GM12878 (cell line): Measurements from ENCODE around the gene EIF1AD. TPM values are rescaled to one million over a fixed set of nuclear protein-coding genes. Genes with fewer than 3 reads are reported as not detected.
A peak's percentile ranks its signal among the peaks of the same experiment; 100 is the strongest.

ENCODE experiments used
- ATAC-seq: fragments of 200-7000 bp; cut with Tn5 transposase; 3 replicates; pipeline ENCODE4 v1.9.1; 2020; ENCODE audit warnings: mild to moderate bottlenecking, moderate library complexity
- BruUV-seq: library from RNA; stranded (reverse); fragments of 400-500 nt; replicated peaks from 2 replicates; lab custom pipeline; 2021; lab: Mats Ljungman, UMichigan
- CTCF ChIA-PET: fragments of 300-600 bp; sonication (Branson Sonifier 250); formaldehyde crosslinking; extraction: SDS; loops from one replicate; lab custom pipeline; 2021; ENCODE audit warnings: inconsistent platforms; lab: Yijun Ruan, JAX
- POLR2A ChIA-PET: fragments of 350-600 bp; formaldehyde crosslinking; extraction: SDS; loops from one replicate; lab custom pipeline; 2021; ENCODE audit warnings: inconsistent platforms; lab: Charles Lee
- RAD21 ChIA-PET: fragments of 300-600 bp; sonication (Branson Sonifier 250); formaldehyde crosslinking; loops from one replicate; lab custom pipeline; 2023; ENCODE audit warnings: antibody characterized with exemption; ENCODE audit not compliant: unreplicated experiment; lab: Charles Lee
- SMC1A ChIA-PET: fragments of 300-600 bp; sonication (Branson Sonifier 250); formaldehyde crosslinking; loops from one replicate; lab custom pipeline; 2023; ENCODE audit not compliant: unreplicated experiment, uncharacterized antibody; lab: Charles Lee
- DNase-seq: peaks from one replicate; pipeline ENCODE4 v3.0.0-alpha.2; 2011; ENCODE audit warnings: low read depth, low spot score
- FAIRE-seq: peaks from 3 replicates; lab custom pipeline; 2011; peaks lifted over from hg19 to GRCh38; lab: Jason Lieb, UNC
- H2AFZ ChIP-seq: 2 replicates; pipeline ENCODE4 v1.6.0; 2011; ENCODE audit warnings: low read depth, low read length, control low read depth; ENCODE audit not compliant: control insufficient read depth
- H3K27ac ChIP-seq: 2 replicates; pipeline ENCODE4 v1.5.1; 2011; ENCODE audit warnings: control low read depth; ENCODE audit not compliant: control insufficient read depth, insufficient read depth
- H3K27me3 ChIP-seq, 2 experiments: replicated peaks in 1 of 2; 2 replicates each; pipeline versions ENCODE4 v1.6.0 to v1.6.1; 2011; ENCODE audit warnings: low read length in 1 of 2; ENCODE audit not compliant: control insufficient read depth in 2 of 2, insufficient read depth in 2 of 2
- H3K36me3 ChIP-seq, 2 experiments: 2 replicates each; pipeline ENCODE4 v1.5.1; 2011; ENCODE audit warnings: low read length in 1 of 2; ENCODE audit not compliant: control insufficient read depth in 2 of 2, insufficient read depth in 2 of 2
- H3K4me1 ChIP-seq: 2 replicates; pipeline ENCODE4 v1.6.1; 2011; ENCODE audit warnings: mild to moderate bottlenecking, low read length, moderate library complexity, mixed read lengths; ENCODE audit not compliant: control insufficient read depth, insufficient read depth
- H3K4me2 ChIP-seq: 2 replicates; pipeline ENCODE4 v1.6.0; 2011; ENCODE audit warnings: control low read depth; ENCODE audit not compliant: control insufficient read depth, insufficient read depth
- H3K4me3 ChIP-seq: fragments of 200-600 bp; sonication (generic); 2 replicates; pipeline ENCODE4 v1.5.1; 2016
- H3K79me2 ChIP-seq: 2 replicates; pipeline ENCODE4 v1.6.0; 2011; ENCODE audit warnings: low read length; ENCODE audit not compliant: control insufficient read depth, insufficient read depth
- H3K9ac ChIP-seq: 2 replicates; pipeline ENCODE4 v1.8.0; 2011; ENCODE audit warnings: low read length, control low read depth, mixed read lengths; ENCODE audit not compliant: control insufficient read depth, insufficient read depth
- H3K9me3 ChIP-seq: replicated peaks from 3 replicates; pipeline ENCODE4 v1.5.1; 2011; ENCODE audit warnings: mild to moderate bottlenecking, low read length; ENCODE audit not compliant: control insufficient read depth, insufficient read depth
- H4K20me1 ChIP-seq: 2 replicates; pipeline ENCODE4 v1.6.0; 2011; ENCODE audit not compliant: control insufficient read depth, insufficient read depth
- HDAC2 ChIP-seq: fragments of 200-600 bp; sonication (generic); IDR thresholded peaks from 2 replicates; pipeline ENCODE4 v1.6.1; 2017
- HDAC6 ChIP-seq: fragments of 200-600 bp; sonication (generic); IDR thresholded peaks from one replicate; pipeline ENCODE4 v1.8.0; 2017; ENCODE audit warnings: antibody characterized with exemption; ENCODE audit not compliant: unreplicated experiment
- JUND ChIP-seq: IDR thresholded peaks from 2 replicates; pipeline ENCODE4 v1.6.1; 2012; ENCODE audit warnings: low read depth, mild to moderate bottlenecking, low read length, improper control_type of control experiment, moderate library complexity
- MEF2A ChIP-seq: IDR thresholded peaks from 2 replicates; pipeline ENCODE4 v1.6.1; 2011; ENCODE audit warnings: low read depth, mild to moderate bottlenecking, low read length, moderate library complexity; ENCODE audit not compliant: insufficient read depth
- MXI1 ChIP-seq: fragments of 150-350 bp; IDR thresholded peaks from 2 replicates; pipeline ENCODE4 v1.6.1; 2011; ENCODE audit warnings: low read depth, mild to moderate bottlenecking, inconsistent platforms, low read length, improper control_type of control experiment
- NR2C2 ChIP-seq: IDR thresholded peaks from 2 replicates; pipeline ENCODE4 v1.6.1; 2011; ENCODE audit warnings: borderline replicate concordance, low read depth; ENCODE audit not compliant: control insufficient read depth, insufficient read length
- PAX5 ChIP-seq: IDR thresholded peaks from 2 replicates; pipeline ENCODE4 v1.6.1; 2011; ENCODE audit warnings: low read depth, low read length, borderline replicate concordance
- POLR2A ChIP-seq: IDR thresholded peaks from 2 replicates; pipeline ENCODE4 v1.6.1; 2011; ENCODE audit warnings: low read depth, mild to moderate bottlenecking, low read length
- SMAD1 ChIP-seq: fragments of 450-650 bp; IDR thresholded peaks from 2 replicates; pipeline ENCODE4 v1.6.1; 2018; ENCODE audit warnings: mild to moderate bottlenecking, low read depth; ENCODE audit not compliant: partially characterized antibody
- TCF7 ChIP-seq: IDR thresholded peaks from 2 replicates; pipeline ENCODE4 v1.6.1; 2014; ENCODE audit warnings: antibody characterized with exemption, borderline replicate concordance
- ZNF622 ChIP-seq: fragments of 450-650 bp; IDR thresholded peaks from 2 replicates; pipeline ENCODE4 v1.6.1; 2017; ENCODE audit warnings: mild to moderate bottlenecking, inconsistent platforms
- WGBS: methylation state at CpG from one replicate; pipeline ENCODE4 v1.1.6; 2016; ENCODE audit warnings: low lambda C conversion rate; ENCODE audit not compliant: insufficient replicate concordance, insufficient coverage; ENCODE audit errors: missing lambda C conversion rate; 5-methylcytosine and 5-hydroxymethylcytosine counted together
- in situ Hi-C: fragments of 300-500 bp; cut with MboI; formaldehyde crosslinking; loops from 9 replicates; pipeline ENCODE4 v1.14.3; 2018; ENCODE audit warnings: mixed read lengths
- intact Hi-C: fragments of 100-400 bp; cut with micrococcal nuclease; formaldehyde crosslinking; loops from one replicate; pipeline ENCODE4 v1.14.2; 2022; ENCODE audit not compliant: unreplicated experiment
- polyA plus RNA-seq, 11 experiments: library from polyadenylated mRNA; depleted of rRNA in 4 of 11; unstranded in 6 of 11; stranded (reverse) in 5 of 11; fragments of >200 nt; fragmentation: Nextera tagmentation in 4 of 11; fragmentation: Illumina TruSeq in 1 of 11; extraction: Ambion mirVana in 4 of 11; extraction: Trizol in 1 of 11; gene quantifications; 1 replicate in 1 of 11; 2 replicates in 10 of 11; pipeline versions ENCODE4 v1.2.1 to v1.2.3, GENCODE V29; 2011 to 2016; ENCODE audit warnings: inconsistent platforms in 2 of 11, missing spikeins in 2 of 11, low read depth in 1 of 11
- total RNA-seq, 4 experiments: library from RNA; depleted of rRNA in 3 of 4; stranded (reverse); fragments of >200 nt in 3 of 4; fragmentation: Illumina TruSeq in 1 of 4; extraction: Trizol in 1 of 4; gene quantifications; 2 replicates each; pipeline versions ENCODE4 v1.2.1 to v1.2.3, GENCODE V29; 2013 to 2021
- TF ChIP-seq, protein P1 (sequence below): fragments of 450-650 bp; formaldehyde crosslinking; IDR thresholded peaks from 2 replicates; pipeline ENCODE4 v1.5.0; 2022; ENCODE audit warnings: mild to moderate bottlenecking, missing genetic modification characterization
- TF ChIP-seq, protein P2 (sequence below): IDR thresholded peaks from 2 replicates; pipeline ENCODE4 v1.6.1; 2011; ENCODE audit warnings: borderline replicate concordance, low read depth, mild to moderate bottlenecking, moderate library complexity, low read length; ENCODE audit not compliant: insufficient read depth, poor library complexity, severe bottlenecking
- TF ChIP-seq, protein P3 (sequence below): fragments of 450-650 bp; IDR thresholded peaks from 2 replicates; pipeline ENCODE4 v1.6.1; 2018; ENCODE audit warnings: mild to moderate bottlenecking, low read depth, moderate library complexity; ENCODE audit not compliant: partially characterized antibody

EIF1AD gene
- total and polyA plus RNA-seq, 10 of the 15 experiments (the other 5 are each of a cell fraction or from before 2014, with no cell fraction given) = 31.6 to 56.8 (median 39.5) TPM

DNA sequence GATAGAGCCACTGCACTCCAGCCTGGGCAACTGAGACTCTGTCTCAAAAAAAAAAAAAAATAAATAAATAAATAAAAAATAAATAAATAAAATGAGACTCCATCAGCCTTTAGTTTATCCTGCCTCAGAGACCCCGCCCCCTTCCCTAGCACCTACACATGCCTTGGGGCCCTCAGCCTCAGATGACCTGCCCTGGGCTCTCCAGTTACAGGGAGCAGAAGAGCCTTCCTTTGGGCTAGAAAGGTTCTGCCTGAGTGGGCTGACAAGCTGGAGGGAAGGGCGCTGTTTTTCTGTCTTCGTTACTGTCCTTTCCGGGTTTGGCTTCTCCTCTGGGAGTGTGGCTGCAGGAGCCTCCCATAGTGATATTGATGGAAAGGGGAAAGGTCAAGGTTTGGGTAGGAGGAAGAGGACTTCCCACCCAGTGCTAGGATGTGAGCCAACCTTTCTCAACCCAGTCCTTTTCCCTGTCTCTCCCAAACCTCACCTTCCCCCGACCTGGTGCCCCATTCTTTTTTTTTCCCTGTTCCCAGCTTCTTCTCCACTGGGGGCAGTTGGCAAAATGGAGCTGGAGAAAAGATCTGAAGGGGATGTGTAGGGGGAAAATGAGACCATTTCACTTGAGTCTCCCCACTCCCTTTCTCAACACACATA lies 48.7 kb upstream of the EIF1AD start:
- CTCF ChIA-PET = interaction anchor here (1.0 to 6.4 kb wide), 9 partner anchors 9 to 205 kb away, joined by 3 to 94 read pairs (median 6); partner anchors contain the start of gene MUS81
- Histone ChIP-seq H3K9ac (peak overlapping the region; percentile 87; the same call in 1 of the 2 replicates), H3K4me3 (peak overlapping the region; percentile 80; the same call in 1 of the 2 replicates), H3K27me3 (no peaks in the 10 kb centered on the region), H3K36me3 (peaks cover 5 to 8% of the 10 kb centered on the region in 2 experiments; a peak in 3 of 4 replicates), H4K20me1 (no peaks in the 10 kb centered on the region), H3K4me2 (peak overlapping the region; percentile 88; the same call in 1 of the 2 replicates), H3K4me1 (peaks cover 15% of the 10 kb centered on the region), H2AFZ (no peak overlapping the region), H3K27ac (peak overlapping the region; percentile 82; the same call in 1 of the 2 replicates), H3K9me3 (no peaks in the 10 kb centered on the region), H3K79me2 (peaks cover 27% of the 10 kb centered on the region)
- FAIRE-seq (no peak), DNase-seq (no peak), ATAC-seq (no peak)
- intact Hi-C loops (loop anchor here (5.0 kb wide), 1 partner anchor 193 kb away; the partner anchor contains the start of gene CFL1), in situ Hi-C loops (no loop called here)
- SMC1A ChIA-PET = interaction anchor here (0.9 to 4.9 kb wide), 5 partner anchors 13 to 261 kb away, joined by 3 to 29 read pairs (median 5); no protein-coding TSS in a partner anchor
- no TSS peak for BruUV-seq
- POLR2A ChIA-PET = interaction anchor here (0.6 to 3.5 kb wide), 10 partner anchors 12 to 994 kb away, joined by 3 to 25 read pairs (median 6); partner anchors contain the start of genes BANF1, EIF1AD and MUS81
- 96% methylated on average over 5 of the region's 5 CpGs for WGBS
- RAD21 ChIA-PET = interaction anchor here (1.1 to 3.5 kb wide), 6 partner anchors 9 to 171 kb away, joined by 3 to 27 read pairs (median 6); partner anchors contain the start of genes CCDC85B and PACS1
- no peak for TF ChIP-seq NR2C2
- TF ChIP-seq, protein P1, sequence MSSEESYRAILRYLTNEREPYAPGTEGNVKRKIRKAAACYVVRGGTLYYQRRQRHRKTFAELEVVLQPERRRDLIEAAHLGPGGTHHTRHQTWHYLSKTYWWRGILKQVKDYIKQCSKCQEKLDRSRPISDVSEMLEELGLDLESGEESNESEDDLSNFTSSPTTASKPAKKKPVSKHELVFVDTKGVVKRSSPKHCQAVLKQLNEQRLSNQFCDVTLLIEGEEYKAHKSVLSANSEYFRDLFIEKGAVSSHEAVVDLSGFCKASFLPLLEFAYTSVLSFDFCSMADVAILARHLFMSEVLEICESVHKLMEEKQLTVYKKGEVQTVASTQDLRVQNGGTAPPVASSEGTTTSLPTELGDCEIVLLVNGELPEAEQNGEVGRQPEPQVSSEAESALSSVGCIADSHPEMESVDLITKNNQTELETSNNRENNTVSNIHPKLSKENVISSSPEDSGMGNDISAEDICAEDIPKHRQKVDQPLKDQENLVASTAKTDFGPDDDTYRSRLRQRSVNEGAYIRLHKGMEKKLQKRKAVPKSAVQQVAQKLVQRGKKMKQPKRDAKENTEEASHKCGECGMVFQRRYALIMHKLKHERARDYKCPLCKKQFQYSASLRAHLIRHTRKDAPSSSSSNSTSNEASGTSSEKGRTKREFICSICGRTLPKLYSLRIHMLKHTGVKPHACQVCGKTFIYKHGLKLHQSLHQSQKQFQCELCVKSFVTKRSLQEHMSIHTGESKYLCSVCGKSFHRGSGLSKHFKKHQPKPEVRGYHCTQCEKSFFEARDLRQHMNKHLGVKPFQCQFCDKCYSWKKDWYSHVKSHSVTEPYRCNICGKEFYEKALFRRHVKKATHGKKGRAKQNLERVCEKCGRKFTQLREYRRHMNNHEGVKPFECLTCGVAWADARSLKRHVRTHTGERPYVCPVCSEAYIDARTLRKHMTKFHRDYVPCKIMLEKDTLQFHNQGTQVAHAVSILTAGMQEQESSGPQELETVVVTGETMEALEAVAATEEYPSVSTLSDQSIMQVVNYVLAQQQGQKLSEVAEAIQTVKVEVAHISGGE (CRISPR knock-in tag) = no peak
- no peak for TF ChIP-seq JUND
- TF ChIP-seq HDAC2 = no peak
- TF ChIP-seq, protein P2, sequence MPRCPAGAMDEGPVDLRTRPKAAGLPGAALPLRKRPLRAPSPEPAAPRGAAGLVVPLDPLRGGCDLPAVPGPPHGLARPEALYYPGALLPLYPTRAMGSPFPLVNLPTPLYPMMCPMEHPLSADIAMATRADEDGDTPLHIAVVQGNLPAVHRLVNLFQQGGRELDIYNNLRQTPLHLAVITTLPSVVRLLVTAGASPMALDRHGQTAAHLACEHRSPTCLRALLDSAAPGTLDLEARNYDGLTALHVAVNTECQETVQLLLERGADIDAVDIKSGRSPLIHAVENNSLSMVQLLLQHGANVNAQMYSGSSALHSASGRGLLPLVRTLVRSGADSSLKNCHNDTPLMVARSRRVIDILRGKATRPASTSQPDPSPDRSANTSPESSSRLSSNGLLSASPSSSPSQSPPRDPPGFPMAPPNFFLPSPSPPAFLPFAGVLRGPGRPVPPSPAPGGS = no peak
- no peak for TF ChIP-seq SMAD1
- no peak for TF ChIP-seq MXI1
- TF ChIP-seq TCF7 = no peak
- TF ChIP-seq ZNF622 = no peak
- TF ChIP-seq PAX5 = no peak
- no peak for TF ChIP-seq POLR2A
- TF ChIP-seq, protein P3, sequence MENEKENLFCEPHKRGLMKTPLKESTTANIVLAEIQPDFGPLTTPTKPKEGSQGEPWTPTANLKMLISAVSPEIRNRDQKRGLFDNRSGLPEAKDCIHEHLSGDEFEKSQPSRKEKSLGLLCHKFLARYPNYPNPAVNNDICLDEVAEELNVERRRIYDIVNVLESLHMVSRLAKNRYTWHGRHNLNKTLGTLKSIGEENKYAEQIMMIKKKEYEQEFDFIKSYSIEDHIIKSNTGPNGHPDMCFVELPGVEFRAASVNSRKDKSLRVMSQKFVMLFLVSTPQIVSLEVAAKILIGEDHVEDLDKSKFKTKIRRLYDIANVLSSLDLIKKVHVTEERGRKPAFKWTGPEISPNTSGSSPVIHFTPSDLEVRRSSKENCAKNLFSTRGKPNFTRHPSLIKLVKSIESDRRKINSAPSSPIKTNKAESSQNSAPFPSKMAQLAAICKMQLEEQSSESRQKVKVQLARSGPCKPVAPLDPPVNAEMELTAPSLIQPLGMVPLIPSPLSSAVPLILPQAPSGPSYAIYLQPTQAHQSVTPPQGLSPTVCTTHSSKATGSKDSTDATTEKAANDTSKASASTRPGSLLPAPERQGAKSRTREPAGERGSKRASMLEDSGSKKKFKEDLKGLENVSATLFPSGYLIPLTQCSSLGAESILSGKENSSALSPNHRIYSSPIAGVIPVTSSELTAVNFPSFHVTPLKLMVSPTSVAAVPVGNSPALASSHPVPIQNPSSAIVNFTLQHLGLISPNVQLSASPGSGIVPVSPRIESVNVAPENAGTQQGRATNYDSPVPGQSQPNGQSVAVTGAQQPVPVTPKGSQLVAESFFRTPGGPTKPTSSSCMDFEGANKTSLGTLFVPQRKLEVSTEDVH = no peak
- no peak for TF ChIP-seq HDAC6
- no peak for TF ChIP-seq MEF2A
